Gastrocnemius medialis (tissue), 4 donors: Measurements from ENCODE around the gene PLD1. TPM values are rescaled to one million over a fixed set of nuclear protein-coding genes. Genes with fewer than 3 reads are reported as not detected.
A peak's percentile ranks its signal among the peaks of the same experiment; 100 is the strongest.

Experiments
- ATAC-seq, 2 donors: fragments of 150-250 bp; one replicate each; pipeline ENCODE4 v1.9.1; 2016
- DNase-seq, 2 donors: peaks; one replicate each; pipeline ENCODE4 v3.0.0-alpha.2; 2019
- H3K27ac ChIP-seq, 4 donors: fragments of 200-600 bp; sonication (generic); 1 replicate in 1 of 4; 2 replicates in 3 of 4; pipeline ENCODE4 v1.5.1; 2016 to 2018; ENCODE audit warnings: mild to moderate bottlenecking in 2 of 4, moderate library complexity in 1 of 4
- H3K27me3 ChIP-seq, 3 donors: fragments of 200-600 bp; sonication (generic) in 2 of 3; 1 replicate in 1 of 3; 2 replicates in 2 of 3; pipeline versions ENCODE4 v1.5.1 to v1.6.0; 2016 to 2019; ENCODE audit warnings: mild to moderate bottlenecking in 1 of 3, moderate library complexity in 1 of 3
- H3K36me3 ChIP-seq, 2 donors: fragments of 200-600 bp; sonication (generic) in 1 of 2; one replicate each; pipeline ENCODE4 v1.5.1; 2017 to 2018
- H3K4me1 ChIP-seq, 2 donors: fragments of 200-600 bp; sonication (generic) in 1 of 2; one replicate each; pipeline ENCODE4 v1.5.1; 2016 to 2017; ENCODE audit warnings: mild to moderate bottlenecking in 2 of 2
- H3K4me3 ChIP-seq, 4 donors: fragments of 200-600 bp; sonication (generic) in 3 of 4; 1 replicate in 1 of 4; 2 replicates in 3 of 4; pipeline ENCODE4 v1.5.1; 2016 to 2019; ENCODE audit warnings: mild to moderate bottlenecking in 2 of 4
- H3K9me3 ChIP-seq, 3 donors: fragments of 200-600 bp; sonication (generic) in 2 of 3; 1 replicate in 1 of 3; 2 replicates in 2 of 3; pipeline ENCODE4 v1.5.1; 2016 to 2019
- CTCF ChIP-seq, 5 experiments: fragments of 450-650 bp in 3 of 5; fragments of 200-600 bp in 2 of 5; sonication (generic) in 2 of 5; IDR thresholded peaks in 4 of 5; conservative IDR thresholded peaks in 1 of 5; 1 replicate in 4 of 5; 2 replicates in 1 of 5; pipeline ENCODE4 v1.5.1; 2016 to 2019; ENCODE audit warnings: antibody characterized with exemption in 5 of 5, mild to moderate bottlenecking in 3 of 5, moderate library complexity in 3 of 5
- POLR2A ChIP-seq, 2 donors: fragments of 450-650 bp; IDR thresholded peaks; one replicate each; pipeline ENCODE4 v1.6.1; 2017; ENCODE audit warnings: antibody characterized with exemption in 2 of 2, mild to moderate bottlenecking in 2 of 2, moderate library complexity in 2 of 2
- in situ Hi-C, 4 donors: fragments of 200-750 bp; cut with MboI; loops; one replicate each; pipeline versions ENCODE4 v1.15.0 to v1.8.0; 2017; ENCODE audit warnings: low sequenced_read_pairs in 4 of 4
- intact Hi-C: fragments of 100-400 bp; cut with DNase I; formaldehyde crosslinking; loops from one replicate; pipeline ENCODE4 v1.15.1; 2023; ENCODE audit warnings: low total_unique reads
- total RNA-seq, 4 donors: library from RNA; depleted of rRNA; stranded (reverse); fragments of >200 nt; gene quantifications; one replicate each; pipeline versions ENCODE4 v1.1.0 to v1.2.3, GENCODE V29; 2016

The PLD1 gene
- total RNA-seq, 4 donors from 2014 or later = 1.9 to 5.6 (median 4.6) TPM

GRCh38 chr3:171768986-171769385 lies 41.3 kb downstream of the PLD1 start:
- DNase-seq (no peak), ATAC-seq (no peak)
- intact Hi-C loops (no loop called here), in situ Hi-C loops (loop anchor here in 3 of 4 donors (5.0 to 25.0 kb wide), 3 partner anchors 122 to 132 kb away; no protein-coding TSS in a partner anchor)
- H3K27ac ChIP-seq = peak overlapping the region in 2 of 4 donors; percentile 0 to 52
- H3K36me3 ChIP-seq = no peaks in the 10 kb centered on the region
- no peaks in the 10 kb centered on the region for H3K27me3 ChIP-seq
- no peaks in the 10 kb centered on the region for H3K9me3 ChIP-seq
- peak overlapping the region in 2 of 4 donors; percentile 8 to 42 for H3K4me3 ChIP-seq
- TF ChIP-seq CTCF (IDR thresholded peaks at IDR 0.05 in 4 of 5, conservative IDR thresholded peaks at IDR 0.05 in 1 of 5) = no peak
- TF ChIP-seq POLR2A (IDR thresholded peaks at IDR 0.05) = no peak
- peaks cover 0 to 5% of the 10 kb centered on the region in 2 donors for H3K4me1 ChIP-seq

- in situ Hi-C loops (loop anchor here in 3 of 4 donors (5.0 to 25.0 kb wide), 3 partner anchors 121 to 131 kb away; no protein-coding TSS in a partner anchor), intact Hi-C loops (no loop called here)
- no peak for DNase-seq
Measured at GRCh38 chr3:171768281-171768900, 41.9 kb downstream of the PLD1 start.

GRCh38 chr3:171765511-171765887 lies 44.8 kb downstream of the PLD1 start:
- ATAC-seq = no peak
- intact Hi-C loops = no loop called here
- no peak for TF ChIP-seq POLR2A (IDR thresholded peaks at IDR 0.05)
- no peak for TF ChIP-seq CTCF (IDR thresholded peaks at IDR 0.05 in 4 of 5, conservative IDR thresholded peaks at IDR 0.05 in 1 of 5)
- no peaks in the 10 kb centered on the region for H3K27me3 ChIP-seq
- no peak overlapping the region for H3K27ac ChIP-seq
- H3K4me3 ChIP-seq = no peak overlapping the region
- no peak for DNase-seq
- in situ Hi-C loops = loop anchor here in 3 of 4 donors (5.0 to 25.0 kb wide), 3 partner anchors 118 to 128 kb away; no protein-coding TSS in a partner anchor
- no peaks in the 10 kb centered on the region for H3K9me3 ChIP-seq
- no peaks in the 10 kb centered on the region for H3K4me1 ChIP-seq
- no peaks in the 10 kb centered on the region for H3K36me3 ChIP-seq

More at GRCh38 chr3:171768281-171768900, 41.9 kb downstream of the PLD1 start:
- H3K36me3 ChIP-seq = no peaks in the 10 kb centered on the region
- H3K4me1 ChIP-seq = peaks cover 0 to 5% of the 10 kb centered on the region in 2 donors
- no peaks in the 10 kb centered on the region for H3K27me3 ChIP-seq
- ATAC-seq = no peak
- H3K27ac ChIP-seq = peak overlapping the region in 2 of 4 donors; percentile 0 to 52
- peak overlapping the region in 1 of 4 donors; percentile 8 for H3K4me3 ChIP-seq
- no peaks in the 10 kb centered on the region for H3K9me3 ChIP-seq
- no peak for TF ChIP-seq POLR2A (IDR thresholded peaks at IDR 0.05)
- TF ChIP-seq CTCF (IDR thresholded peaks at IDR 0.05 in 4 of 5, conservative IDR thresholded peaks at IDR 0.05 in 1 of 5) = no peak

GRCh38 chr3:171763392-171763791 lies 46.9 kb downstream of the PLD1 start:
- Histone ChIP-seq H3K9me3 (no peaks in the 10 kb centered on the region), H3K27ac (no peak overlapping the region), H3K27me3 (no peaks in the 10 kb centered on the region), H3K36me3 (no peaks in the 10 kb centered on the region), H3K4me1 (no peaks in the 10 kb centered on the region), H3K4me3 (no peak overlapping the region)
- ATAC-seq = no peak
- TF ChIP-seq POLR2A (IDR thresholded peaks at IDR 0.05) (no peak), CTCF (IDR thresholded peaks at IDR 0.05 in 4 of 5, conservative IDR thresholded peaks at IDR 0.05 in 1 of 5) (no peak)
- DNase-seq = no peak
- intact Hi-C loops = no loop called here
- in situ Hi-C loops = loop anchor here in 2 of 4 donors (10.0 to 25.0 kb wide), 2 partner anchors 119 to 126 kb away; no protein-coding TSS in a partner anchor
